HCT116 (cell line): ENCODE results near the gene RBM38. TPM values are rescaled to one million over a fixed set of nuclear protein-coding genes. Genes with fewer than 3 reads are reported as not detected.
"Not testable (repeated sequence)": the region's sequence is repeated elsewhere in the genome, so short reads cannot be mapped to it uniquely, and the experiment has no call there.

Source experiments
- ATAC-seq: fragments of 200-7000 bp; cut with Tn5 transposase; 2 replicates; pipeline ENCODE4 v1.9.1; 2020; ENCODE audit warnings: mild to moderate bottlenecking, moderate library complexity
- BruUV-seq: library from RNA; stranded (reverse); fragments of 400-500 nt; replicated peaks from 2 replicates; lab custom pipeline; 2021; lab: Mats Ljungman, UMichigan
- CTCF ChIA-PET: fragments of 300-600 bp; sonication (Branson Sonifier 250); formaldehyde crosslinking; loops from one replicate; lab custom pipeline; 2021; ENCODE audit warnings: antibody characterized with exemption; lab: Charles Lee
- POLR2A ChIA-PET: fragments of 300-600, 350-600 bp; sonication (Branson Sonifier 250); formaldehyde crosslinking; loops from one replicate; lab custom pipeline; 2021; ENCODE audit warnings: antibody characterized with exemption; lab: Charles Lee
- RAD21 ChIA-PET, 2 experiments: fragments of 300-600 bp; sonication (Branson Sonifier 250); formaldehyde crosslinking; loops; one replicate each; lab custom pipeline; 2023; ENCODE audit warnings: low total read pairs in 2 of 2; ENCODE audit not compliant: uncharacterized antibody in 2 of 2, unreplicated experiment in 2 of 2, low non-redundant PET in 1 of 2; lab: Charles Lee
- DNase-seq: peaks from one replicate; pipeline ENCODE4 v3.0.0-alpha.2; 2010; ENCODE audit warnings: low read depth, low spot score
- H2AFZ ChIP-seq: fragments of 200-600 bp; shearing (Covaris generic), sonication (generic); 2 replicates; pipeline ENCODE4 v1.6.1; 2017; ENCODE audit warnings: low read depth, mixed run types, mixed read lengths, antibody characterized with exemption, low read length; ENCODE audit not compliant: poor library complexity, severe bottlenecking
- H3K27ac ChIP-seq: 2 replicates; pipeline ENCODE4 v1.5.1; 2012; ENCODE audit warnings: low read depth, low read length
- H3K27me3 ChIP-seq: fragments of 200-600 bp; sonication (generic); 2 replicates; pipeline ENCODE4 v1.6.1; 2016; ENCODE audit warnings: mixed run types, low read length, mixed read lengths; ENCODE audit not compliant: insufficient read depth
- H3K36me3 ChIP-seq, 2 experiments: fragments of 200-500 bp in 1 of 2; fragments of 200-600 bp in 1 of 2; sonication (Bioruptor generic) in 1 of 2; sonication (generic) in 1 of 2; 2 replicates each; pipeline versions ENCODE4 v1.5.1 to v1.6.1; 2014 to 2016; ENCODE audit warnings: low read length in 2 of 2, inconsistent platforms in 1 of 2, mixed read lengths in 1 of 2, mixed run types in 1 of 2; ENCODE audit not compliant: insufficient read depth in 2 of 2, control insufficient read depth in 1 of 2
- H3K4me1 ChIP-seq, 2 experiments: fragments of 200-600 bp in 1 of 2; sonication (generic) in 1 of 2; 2 replicates each; pipeline versions ENCODE4 v1.5.1 to v1.6.1; 2012 to 2017; ENCODE audit warnings: low read length in 2 of 2, inconsistent platforms in 1 of 2, mild to moderate bottlenecking in 1 of 2, mixed read lengths in 1 of 2, mixed run types in 1 of 2, moderate library complexity in 1 of 2; ENCODE audit not compliant: insufficient read depth in 2 of 2, control insufficient read depth in 1 of 2
- H3K4me2 ChIP-seq: fragments of 200-600 bp; sonication (generic); 2 replicates; pipeline ENCODE4 v1.6.1; 2017; ENCODE audit warnings: mixed run types, low read length, mixed read lengths
- H3K4me3 ChIP-seq, 2 experiments: fragments of 200-600 bp in 1 of 2; sonication (generic) in 1 of 2; replicated peaks in 1 of 2; 2 replicates each; pipeline ENCODE4 v1.5.1; 2011 to 2016; ENCODE audit warnings: low read length in 2 of 2, control low read depth in 1 of 2, low read depth in 1 of 2, mild to moderate bottlenecking in 1 of 2, mixed read lengths in 1 of 2, mixed run types in 1 of 2
- H3K79me2 ChIP-seq: fragments of 200-600 bp; sonication (generic); 2 replicates; pipeline ENCODE4 v1.6.1; 2017; ENCODE audit warnings: mild to moderate bottlenecking, mixed run types, low read length, moderate library complexity, mixed read lengths; ENCODE audit not compliant: insufficient read depth
- H3K9ac ChIP-seq: fragments of 200-600 bp; sonication (generic); 2 replicates; pipeline ENCODE4 v1.6.1; 2016; ENCODE audit warnings: low read length, mixed read lengths
- H3K9me2 ChIP-seq: fragments of 200-600 bp; sonication (generic), shearing (Covaris generic); 2 replicates; pipeline ENCODE4 v1.6.1; 2017; ENCODE audit warnings: mixed run types, mild to moderate bottlenecking, moderate library complexity; ENCODE audit not compliant: insufficient read depth
- H3K9me3 ChIP-seq, 2 experiments: fragments of 200-500 bp in 1 of 2; fragments of 200-600 bp in 1 of 2; sonication (Bioruptor generic) in 1 of 2; sonication (generic) in 1 of 2; 2 replicates each; pipeline ENCODE4 v1.6.1; 2014 to 2017; ENCODE audit warnings: low read length in 2 of 2, mixed read lengths in 2 of 2, inconsistent platforms in 1 of 2, low read depth in 1 of 2, mild to moderate bottlenecking in 1 of 2, mixed run types in 1 of 2, moderate library complexity in 1 of 2; ENCODE audit not compliant: control insufficient read depth in 1 of 2, insufficient read depth in 1 of 2
- H4K20me1 ChIP-seq: fragments of 200-600 bp; sonication (generic), shearing (Covaris generic); 2 replicates; pipeline ENCODE4 v1.6.1; 2017; ENCODE audit warnings: mixed run types, mild to moderate bottlenecking, moderate library complexity; ENCODE audit not compliant: insufficient read depth
- CBX3 ChIP-seq: IDR thresholded peaks from 2 replicates; pipeline ENCODE4 v1.6.1; 2012; ENCODE audit warnings: low read depth
- EZH2phosphoT487 ChIP-seq: fragments of 200-600 bp; IDR thresholded peaks from 2 replicates; pipeline ENCODE4 v1.6.1; 2018; ENCODE audit warnings: antibody characterized with exemption, borderline replicate concordance
- POLR2AphosphoS5 ChIP-seq: IDR thresholded peaks from 2 replicates; pipeline ENCODE4 v1.6.1; 2011; ENCODE audit warnings: mild to moderate bottlenecking, low read depth, low read length, moderate library complexity
- SIN3A ChIP-seq: IDR thresholded peaks from 2 replicates; pipeline ENCODE4 v1.6.1; 2012; ENCODE audit warnings: low read depth
- ZFX ChIP-seq: fragments of 450-650 bp; IDR thresholded peaks from 2 replicates; pipeline ENCODE4 v1.6.1; 2017
- intact Hi-C: fragments of 100-400 bp; cut with micrococcal nuclease; formaldehyde crosslinking; loops from 2 replicates; pipeline ENCODE4 v1.10.0; 2022
- total RNA-seq: library from RNA; stranded (reverse); gene quantifications from one replicate; pipeline ENCODE4 v1.2.1, GENCODE V29; 2021; ENCODE audit not compliant: unreplicated experiment
- TF ChIP-seq, protein P1 (sequence below): IDR thresholded peaks from 2 replicates; pipeline ENCODE4 v1.6.1; 2012
- TF ChIP-seq, protein P2 (sequence below): IDR thresholded peaks from 2 replicates; pipeline ENCODE4 v1.6.1; 2012
- TF ChIP-seq, protein P3 (sequence below): IDR thresholded peaks from 2 replicates; pipeline ENCODE4 v1.6.1; 2011; ENCODE audit warnings: mild to moderate bottlenecking, low read length, moderate library complexity; ENCODE audit not compliant: insufficient replicate concordance; ENCODE audit errors: extremely low read depth

Gene RBM38
- total RNA-seq, 1 experiment from 2014 or later: 36.2 TPM

DNA sequence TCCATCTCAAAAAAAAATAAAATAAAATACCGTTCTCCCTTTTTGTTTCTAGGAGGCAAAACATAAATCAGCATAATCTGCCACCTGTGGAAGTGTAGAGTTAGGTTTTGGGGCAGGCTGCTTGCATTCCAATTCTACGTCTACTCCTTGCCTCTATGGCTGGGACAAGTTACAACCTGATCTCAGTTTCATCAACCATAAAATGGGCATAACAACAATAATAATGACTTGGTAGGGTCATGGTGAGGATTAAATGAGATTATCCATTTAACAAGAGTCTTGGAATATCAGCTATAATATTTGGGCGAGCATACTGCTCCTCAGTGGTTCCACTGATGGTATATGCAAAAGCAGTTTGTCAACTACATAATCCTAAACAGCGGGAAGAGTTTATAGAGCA, 43.8 kb upstream of the RBM38 start:
- H3K4me2 ChIP-seq: no peak overlapping the region
- RAD21 ChIA-PET: no interaction called here
- CTCF ChIA-PET: interaction anchor here (3.1 to 3.2 kb wide), 2 partner anchors 15 to 256 kb away, joined by 20 to 21 read pairs; no protein-coding TSS in a partner anchor
- ATAC-seq: no peak
- no peaks in the 10 kb centered on the region; the same call in none of the 2 replicates for H3K79me2 ChIP-seq
- BruUV-seq: no TSS peak
- no peaks in the 10 kb centered on the region for H3K9me2 ChIP-seq
- H3K4me3 ChIP-seq: no peak overlapping the region
- H3K4me1 ChIP-seq: peaks cover 7 to 14% of the 10 kb centered on the region in 2 experiments
- H3K27ac ChIP-seq: no peak overlapping the region
- H2AFZ ChIP-seq: no peak overlapping the region
- intact Hi-C loops: no loop called here
- TF ChIP-seq, protein P1, sequence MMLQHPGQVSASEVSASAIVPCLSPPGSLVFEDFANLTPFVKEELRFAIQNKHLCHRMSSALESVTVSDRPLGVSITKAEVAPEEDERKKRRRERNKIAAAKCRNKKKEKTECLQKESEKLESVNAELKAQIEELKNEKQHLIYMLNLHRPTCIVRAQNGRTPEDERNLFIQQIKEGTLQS: no peak
- TF ChIP-seq EZH2phosphoT487: no peak
- TF ChIP-seq, protein P2, sequence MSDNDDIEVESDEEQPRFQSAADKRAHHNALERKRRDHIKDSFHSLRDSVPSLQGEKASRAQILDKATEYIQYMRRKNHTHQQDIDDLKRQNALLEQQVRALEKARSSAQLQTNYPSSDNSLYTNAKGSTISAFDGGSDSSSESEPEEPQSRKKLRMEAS: no peak
- TF ChIP-seq, protein P3, sequence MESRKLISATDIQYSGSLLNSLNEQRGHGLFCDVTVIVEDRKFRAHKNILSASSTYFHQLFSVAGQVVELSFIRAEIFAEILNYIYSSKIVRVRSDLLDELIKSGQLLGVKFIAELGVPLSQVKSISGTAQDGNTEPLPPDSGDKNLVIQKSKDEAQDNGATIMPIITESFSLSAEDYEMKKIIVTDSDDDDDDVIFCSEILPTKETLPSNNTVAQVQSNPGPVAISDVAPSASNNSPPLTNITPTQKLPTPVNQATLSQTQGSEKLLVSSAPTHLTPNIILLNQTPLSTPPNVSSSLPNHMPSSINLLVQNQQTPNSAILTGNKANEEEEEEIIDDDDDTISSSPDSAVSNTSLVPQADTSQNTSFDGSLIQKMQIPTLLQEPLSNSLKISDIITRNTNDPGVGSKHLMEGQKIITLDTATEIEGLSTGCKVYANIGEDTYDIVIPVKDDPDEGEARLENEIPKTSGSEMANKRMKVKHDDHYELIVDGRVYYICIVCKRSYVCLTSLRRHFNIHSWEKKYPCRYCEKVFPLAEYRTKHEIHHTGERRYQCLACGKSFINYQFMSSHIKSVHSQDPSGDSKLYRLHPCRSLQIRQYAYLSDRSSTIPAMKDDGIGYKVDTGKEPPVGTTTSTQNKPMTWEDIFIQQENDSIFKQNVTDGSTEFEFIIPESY: no peak
- TF ChIP-seq SIN3A: no peak
- no peak for TF ChIP-seq CBX3
- no peak for TF ChIP-seq ZFX
- TF ChIP-seq POLR2AphosphoS5: no peak
- TF ChIP-seq, all 23 proteins: peak for 0
- POLR2A ChIA-PET: interaction anchor here (1.6 kb wide), 1 partner anchor 257 kb away, joined by 4 read pairs; no protein-coding TSS in a partner anchor
- peaks cover 0 to under 1% of the 10 kb centered on the region in 2 experiments; a peak in 1 of 4 replicates for H3K36me3 ChIP-seq
- H3K9ac ChIP-seq: no peak overlapping the region
- H4K20me1 ChIP-seq: no peaks in the 10 kb centered on the region
- no peak for DNase-seq
- H3K27me3 ChIP-seq: no peaks in the 10 kb centered on the region
- no peaks in the 10 kb centered on the region for H3K9me3 ChIP-seq

DNA sequence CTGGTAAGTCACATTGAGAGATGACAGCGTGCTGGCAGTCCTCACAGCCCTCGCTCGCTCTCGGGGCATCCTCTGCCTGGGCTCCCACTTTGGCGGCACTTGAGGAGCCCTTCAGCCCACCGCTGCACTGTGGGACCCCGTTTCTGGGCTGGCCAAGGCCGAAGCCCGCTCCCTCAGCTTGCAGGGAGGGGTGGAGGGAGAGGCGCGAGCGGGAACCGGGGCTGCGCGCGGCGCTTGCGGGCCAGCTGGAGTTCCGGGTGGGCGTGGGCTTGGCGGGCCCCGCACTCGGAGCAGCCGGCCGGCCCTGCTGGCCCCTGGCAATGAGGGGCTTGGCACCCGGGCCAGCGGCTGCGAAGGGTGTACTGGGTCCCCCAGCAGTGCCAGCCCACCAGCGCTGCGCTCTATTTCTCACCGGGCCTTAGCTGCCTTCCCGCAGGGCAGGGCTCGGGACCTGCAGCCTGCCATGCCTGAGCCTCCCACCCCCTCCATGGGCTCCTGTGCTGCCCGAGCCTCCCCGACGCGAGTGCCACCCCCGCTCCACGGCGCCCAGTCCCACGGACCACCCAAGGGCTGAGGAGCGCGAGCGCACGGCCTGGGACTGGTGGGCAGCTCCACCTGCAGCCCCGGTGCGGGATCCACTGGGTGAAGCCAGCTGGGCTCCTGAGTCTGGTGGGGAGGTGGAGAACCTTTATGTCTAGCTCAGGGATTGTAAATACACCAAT, 42.8 kb upstream of the RBM38 start:
- BruUV-seq, H3K27me3 ChIP-seq, H3K27ac ChIP-seq, H4K20me1 ChIP-seq, ATAC-seq, H2AFZ ChIP-seq, intact Hi-C loops, POLR2A ChIA-PET, H3K4me3 ChIP-seq, DNase-seq, H3K4me2 ChIP-seq, H3K9me2 ChIP-seq, H3K79me2 ChIP-seq, H3K9me3 ChIP-seq, H3K9ac ChIP-seq: not testable (repeated sequence)
- ChIA-PET CTCF (interaction anchor here (0.6 to 3.2 kb wide), 3 partner anchors 16 to 257 kb away, joined by 3 to 21 read pairs (median 20); no protein-coding TSS in a partner anchor), RAD21 (interaction anchor here in 1 of 2 experiments (0.9 to 1.4 kb wide), 2 partner anchors 257 to 258 kb away, joined by 3 to 4 read pairs; no protein-coding TSS in a partner anchor)
- peaks cover 8 to 11% of the 10 kb centered on the region in 2 experiments; a peak in 3 of 4 replicates for H3K36me3 ChIP-seq
- H3K4me1 ChIP-seq: peaks cover 9 to 17% of the 10 kb centered on the region in 2 experiments
